DND-41 (cell line): ENCODE results near the gene ABI3.

Experiments
- ATAC-seq: fragments of 200-7000 bp; cut with Tn5 transposase; 3 replicates; pipeline ENCODE4 v1.9.1; 2021; ENCODE audit warnings: low read depth; ENCODE audit not compliant: insufficient read depth
- DNase-seq: peaks from one replicate; pipeline ENCODE4 v3.0.0-alpha.2; 2020
- H2AFZ ChIP-seq: 2 replicates; pipeline ENCODE4 v1.6.0; 2012; ENCODE audit warnings: low read depth, low read length
- H3K27ac ChIP-seq: 2 replicates; pipeline ENCODE4 v1.5.1; 2012; ENCODE audit warnings: low read length, inconsistent platforms
- H3K27me3 ChIP-seq: fragments of 200-600 bp; sonication (generic); 2 replicates; pipeline ENCODE4 v1.6.0; 2012; ENCODE audit warnings: low read length, mild to moderate bottlenecking, inconsistent platforms; ENCODE audit not compliant: insufficient read depth, poor library complexity
- H3K36me3 ChIP-seq: 2 replicates; pipeline ENCODE4 v1.5.1; 2012; ENCODE audit warnings: low read length, inconsistent platforms; ENCODE audit not compliant: insufficient read depth
- H3K4me1 ChIP-seq: 2 replicates; pipeline ENCODE4 v1.5.1; 2012; ENCODE audit warnings: mild to moderate bottlenecking, low read length; ENCODE audit not compliant: insufficient read depth
- H3K4me2 ChIP-seq: 2 replicates; pipeline ENCODE4 v1.6.0; 2012; ENCODE audit warnings: mild to moderate bottlenecking, moderate library complexity, low read length, inconsistent platforms; ENCODE audit not compliant: insufficient read depth
- H3K4me3 ChIP-seq, 2 experiments: fragments of 200-600 bp in 1 of 2; shearing (Covaris generic) in 1 of 2; 2 replicates each; pipeline ENCODE4 v1.5.1; 2012 to 2016; ENCODE audit warnings: inconsistent platforms in 2 of 2, low read length in 2 of 2, mild to moderate bottlenecking in 2 of 2, low read depth in 1 of 2, moderate library complexity in 1 of 2
- H3K79me2 ChIP-seq: 2 replicates; pipeline ENCODE4 v1.6.0; 2012; ENCODE audit warnings: low read length, inconsistent platforms; ENCODE audit not compliant: insufficient read depth
- H3K9ac ChIP-seq: 2 replicates; pipeline ENCODE4 v1.6.0; 2012; ENCODE audit warnings: low read depth, mild to moderate bottlenecking, inconsistent platforms, low read length, moderate library complexity
- H3K9me3 ChIP-seq: 2 replicates; pipeline ENCODE4 v1.5.1; 2012; ENCODE audit warnings: low read length, moderate library complexity, mild to moderate bottlenecking, inconsistent platforms; ENCODE audit not compliant: insufficient read depth, severe bottlenecking
- H4K20me1 ChIP-seq: 2 replicates; pipeline ENCODE4 v1.6.0; 2012; ENCODE audit warnings: low read length; ENCODE audit not compliant: insufficient read depth
- CTCF ChIP-seq: IDR thresholded peaks from 2 replicates; pipeline ENCODE4 v1.5.1; 2012; ENCODE audit warnings: borderline replicate concordance, low read length, moderate library complexity, mild to moderate bottlenecking; ENCODE audit not compliant: poor library complexity, severe bottlenecking; ENCODE audit errors: extremely low read depth
- EZH2 ChIP-seq: IDR thresholded peaks from 3 replicates; pipeline ENCODE4 v1.6.1; 2012; ENCODE audit warnings: borderline replicate concordance, low read depth, mild to moderate bottlenecking, moderate library complexity, low read length, inconsistent platforms; ENCODE audit not compliant: severe bottlenecking

ABI3 gene

GRCh38 chr17:49198211-49198610 is 12.3 kb upstream of the ABI3 start:
- no peak overlapping the region for H3K4me2 ChIP-seq
- no peak overlapping the region for H2AFZ ChIP-seq
- H3K27me3 ChIP-seq: no peaks in the 10 kb centered on the region
- no peaks in the 10 kb centered on the region for H4K20me1 ChIP-seq
- no peak overlapping the region for H3K27ac ChIP-seq
- no peaks in the 10 kb centered on the region for H3K9me3 ChIP-seq
- ATAC-seq (no peak), DNase-seq (no peak)
- H3K4me1 ChIP-seq: peaks cover 7% of the 10 kb centered on the region
- TF ChIP-seq CTCF (no peak), EZH2 (no peak)
- no peak overlapping the region for H3K9ac ChIP-seq
- no peaks in the 10 kb centered on the region for H3K79me2 ChIP-seq
- H3K4me3 ChIP-seq: no peak overlapping the region
- no peaks in the 10 kb centered on the region for H3K36me3 ChIP-seq

GRCh38 chr17:49200423-49201083 is 10.0 kb upstream of the ABI3 start:
- no peaks in the 10 kb centered on the region for H3K9me3 ChIP-seq
- H4K20me1 ChIP-seq: no peaks in the 10 kb centered on the region
- DNase-seq: no peak
- H2AFZ ChIP-seq: no peak overlapping the region
- H3K4me2 ChIP-seq: no peak overlapping the region
- H3K36me3 ChIP-seq: no peaks in the 10 kb centered on the region
- no peak overlapping the region for H3K9ac ChIP-seq
- no peak for ATAC-seq
- no peak overlapping the region for H3K27ac ChIP-seq
- H3K27me3 ChIP-seq: no peaks in the 10 kb centered on the region
- no peak overlapping the region for H3K4me3 ChIP-seq
- no peak for TF ChIP-seq EZH2
- no peak for TF ChIP-seq CTCF
- no peaks in the 10 kb centered on the region for H3K79me2 ChIP-seq
- H3K4me1 ChIP-seq: no peaks in the 10 kb centered on the region

- no peak for ATAC-seq
- no peak for TF ChIP-seq EZH2
- Histone ChIP-seq H3K4me3 (no peak overlapping the region), H3K9ac (no peak overlapping the region), H3K4me1 (no peaks in the 10 kb centered on the region), H3K36me3 (no peaks in the 10 kb centered on the region), H3K9me3 (no peaks in the 10 kb centered on the region), H4K20me1 (no peaks in the 10 kb centered on the region), H3K27me3 (no peaks in the 10 kb centered on the region), H2AFZ (no peak overlapping the region), H3K27ac (no peak overlapping the region), H3K79me2 (no peaks in the 10 kb centered on the region), H3K4me2 (no peak overlapping the region)
- no peak for DNase-seq
Measured at GRCh38 chr17:49201481-49201927, 9.0 kb upstream of the ABI3 start.

GRCh38 chr17:49203796-49204195 is 6.7 kb upstream of the ABI3 start:
- no peak overlapping the region for H3K9ac ChIP-seq
- H3K4me2 ChIP-seq: no peak overlapping the region
- ATAC-seq: no peak
- no peaks in the 10 kb centered on the region for H3K9me3 ChIP-seq
- no peaks in the 10 kb centered on the region for H3K36me3 ChIP-seq
- H2AFZ ChIP-seq: no peak overlapping the region
- no peak for TF ChIP-seq CTCF
- no peak for TF ChIP-seq EZH2
- H3K79me2 ChIP-seq: no peaks in the 10 kb centered on the region
- no peak overlapping the region for H3K4me3 ChIP-seq
- H3K4me1 ChIP-seq: peaks cover 1% of the 10 kb centered on the region; the same call in 1 of the 2 replicates
- no peaks in the 10 kb centered on the region for H3K27me3 ChIP-seq
- no peak overlapping the region for H3K27ac ChIP-seq
- DNase-seq: no peak
- H4K20me1 ChIP-seq: no peaks in the 10 kb centered on the region
